C4-2B (cell line): ENCODE data around the gene GPR4.

Experiments used
- ZFX ChIP-seq: fragments of 450-650 bp; IDR thresholded peaks from 2 replicates; pipeline ENCODE4 v1.6.1; 2017
- TF ChIP-seq, protein P1 (sequence below): fragments of 450-650 bp; conservative IDR thresholded peaks from 2 replicates; pipeline ENCODE4 v1.5.1; 2017; ENCODE audit warnings: mild to moderate bottlenecking

DNA sequence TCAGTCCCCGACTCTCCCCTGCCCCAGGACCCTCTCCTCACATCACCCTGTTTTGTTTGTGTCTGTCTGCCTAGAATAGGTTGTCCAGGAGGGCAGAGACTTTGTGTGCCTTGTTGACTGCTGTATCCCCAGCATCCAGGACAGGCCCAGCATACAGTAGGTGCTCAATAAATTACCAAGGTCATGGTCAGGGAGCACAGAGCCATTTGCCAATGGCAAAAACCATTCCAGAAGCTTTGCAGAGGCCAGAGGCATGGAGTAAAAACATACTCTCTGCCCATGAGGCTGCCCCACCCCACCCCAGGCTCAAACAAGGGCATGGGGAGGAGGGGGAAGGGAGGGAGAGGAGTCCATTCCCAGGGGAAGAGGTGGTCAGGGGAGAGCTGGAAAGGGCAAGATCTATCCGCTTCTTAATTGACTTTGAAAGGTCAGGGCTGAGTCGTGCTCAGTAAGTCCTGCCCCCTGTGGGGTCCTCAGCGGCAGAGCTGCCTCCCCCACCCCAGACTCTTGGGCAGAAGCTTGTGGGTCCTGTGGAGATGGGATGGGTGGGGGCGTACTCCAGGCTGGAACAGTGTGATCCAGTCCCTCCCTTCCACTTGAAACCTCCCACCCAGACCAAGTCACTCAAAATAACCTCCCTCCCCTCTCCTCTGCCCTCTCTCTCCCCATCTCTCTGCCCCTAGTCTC, 4.4 kb downstream of the GPR4 start:
- TF ChIP-seq, protein P1, sequence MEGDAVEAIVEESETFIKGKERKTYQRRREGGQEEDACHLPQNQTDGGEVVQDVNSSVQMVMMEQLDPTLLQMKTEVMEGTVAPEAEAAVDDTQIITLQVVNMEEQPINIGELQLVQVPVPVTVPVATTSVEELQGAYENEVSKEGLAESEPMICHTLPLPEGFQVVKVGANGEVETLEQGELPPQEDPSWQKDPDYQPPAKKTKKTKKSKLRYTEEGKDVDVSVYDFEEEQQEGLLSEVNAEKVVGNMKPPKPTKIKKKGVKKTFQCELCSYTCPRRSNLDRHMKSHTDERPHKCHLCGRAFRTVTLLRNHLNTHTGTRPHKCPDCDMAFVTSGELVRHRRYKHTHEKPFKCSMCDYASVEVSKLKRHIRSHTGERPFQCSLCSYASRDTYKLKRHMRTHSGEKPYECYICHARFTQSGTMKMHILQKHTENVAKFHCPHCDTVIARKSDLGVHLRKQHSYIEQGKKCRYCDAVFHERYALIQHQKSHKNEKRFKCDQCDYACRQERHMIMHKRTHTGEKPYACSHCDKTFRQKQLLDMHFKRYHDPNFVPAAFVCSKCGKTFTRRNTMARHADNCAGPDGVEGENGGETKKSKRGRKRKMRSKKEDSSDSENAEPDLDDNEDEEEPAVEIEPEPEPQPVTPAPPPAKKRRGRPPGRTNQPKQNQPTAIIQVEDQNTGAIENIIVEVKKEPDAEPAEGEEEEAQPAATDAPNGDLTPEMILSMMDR: no peak
- TF ChIP-seq ZFX: no peak
